ENCODE results near the gene SBK1. TPM values are rescaled to one million over a fixed set of nuclear protein-coding genes. Genes with fewer than 3 reads are reported as not detected.
A peak's percentile ranks its signal among the peaks of the same experiment; 100 is the strongest.

Gene SBK1
- total RNA-seq, 1 experiment from 2014 or later, result 4.4 TPM

GRCh38 chr16:28304214-28304613 is 11.9 kb downstream of the SBK1 start:
- H3K27me3 Mint-ChIP-seq (ENCODE audit: unreplicated experiment), result peaks cover 41% of the 10 kb centered on the region
- peak; percentile 33 for DNase-seq
- no peaks in the 10 kb centered on the region for H3K4me1 Mint-ChIP-seq (ENCODE audit: low read depth, unreplicated experiment)
- H3K4me3 Mint-ChIP-seq (ENCODE audit: low read depth, unreplicated experiment), result no peak overlapping the region
- intact Hi-C loops (cut with micrococcal nuclease; ENCODE audit: unreplicated experiment), result no loop called here
- no peak for TF ChIP-seq CTCF (IDR thresholded peaks at IDR 0.05; ENCODE audit: unreplicated experiment)
- no peaks in the 10 kb centered on the region for H3K36me3 Mint-ChIP-seq (ENCODE audit: insufficient read depth, unreplicated experiment)
- no peak overlapping the region for H3K27ac Mint-ChIP-seq (ENCODE audit: unreplicated experiment)
- no TSS peak for BruUV-seq (replicated peaks)
- CTCF ChIA-PET, result no interaction called here
- no peaks in the 10 kb centered on the region for H3K9me3 Mint-ChIP-seq (ENCODE audit: low read depth, unreplicated experiment)

GRCh38 chr16:28307936-28308335 is 15.6 kb downstream of the SBK1 start:
- Mint-ChIP-seq H3K4me1 (ENCODE audit: low read depth, unreplicated experiment) (no peaks in the 10 kb centered on the region), H3K27me3 (ENCODE audit: unreplicated experiment) (peaks cover 23% of the 10 kb centered on the region), H3K36me3 (ENCODE audit: insufficient read depth, unreplicated experiment) (no peaks in the 10 kb centered on the region), H3K4me3 (ENCODE audit: low read depth, unreplicated experiment) (no peak overlapping the region), H3K27ac (ENCODE audit: unreplicated experiment) (no peak overlapping the region), H3K9me3 (ENCODE audit: low read depth, unreplicated experiment) (no peaks in the 10 kb centered on the region)
- DNase-seq, result no peak
- intact Hi-C loops (cut with micrococcal nuclease; ENCODE audit: unreplicated experiment), result no loop called here
- TF ChIP-seq CTCF (IDR thresholded peaks at IDR 0.05; ENCODE audit: unreplicated experiment), result no peak
- no TSS peak for BruUV-seq (replicated peaks)
- CTCF ChIA-PET, result no interaction called here

- Mint-ChIP-seq H3K4me3 (ENCODE audit: low read depth, unreplicated experiment) (no peak overlapping the region), H3K27me3 (ENCODE audit: unreplicated experiment) (peaks cover 18% of the 10 kb centered on the region), H3K36me3 (ENCODE audit: insufficient read depth, unreplicated experiment) (no peaks in the 10 kb centered on the region), H3K4me1 (ENCODE audit: low read depth, unreplicated experiment) (no peaks in the 10 kb centered on the region), H3K9me3 (ENCODE audit: low read depth, unreplicated experiment) (no peaks in the 10 kb centered on the region), H3K27ac (ENCODE audit: unreplicated experiment) (no peak overlapping the region)
- CTCF ChIA-PET, result interaction anchor here (0.7 kb wide), 1 partner anchor 1708 kb away, joined by 6 read pairs; no protein-coding TSS in a partner anchor
- BruUV-seq (replicated peaks), result no TSS peak
- intact Hi-C loops (cut with micrococcal nuclease; ENCODE audit: unreplicated experiment), result no loop called here
- TF ChIP-seq CTCF (IDR thresholded peaks at IDR 0.05; ENCODE audit: unreplicated experiment), result no peak
- no peak for DNase-seq
These were observed 16.7 kb downstream of the SBK1 start for GRCh38 chr16:28308794-28309584.

- H3K36me3 Mint-ChIP-seq (ENCODE audit: insufficient read depth, unreplicated experiment), result no peaks in the 10 kb centered on the region
- no peak for TF ChIP-seq CTCF (IDR thresholded peaks at IDR 0.05; ENCODE audit: unreplicated experiment)
- H3K4me1 Mint-ChIP-seq (ENCODE audit: low read depth, unreplicated experiment), result no peaks in the 10 kb centered on the region
- no peak for DNase-seq
- H3K27ac Mint-ChIP-seq (ENCODE audit: unreplicated experiment), result no peak overlapping the region
- peaks cover 18% of the 10 kb centered on the region for H3K27me3 Mint-ChIP-seq (ENCODE audit: unreplicated experiment)
- intact Hi-C loops (cut with micrococcal nuclease; ENCODE audit: unreplicated experiment), result no loop called here
- H3K4me3 Mint-ChIP-seq (ENCODE audit: low read depth, unreplicated experiment), result no peak overlapping the region
- CTCF ChIA-PET, result interaction anchor here (0.7 kb wide), 1 partner anchor 132 kb away, joined by 3 read pairs; no protein-coding TSS in a partner anchor
- BruUV-seq (replicated peaks), result no TSS peak
- no peaks in the 10 kb centered on the region for H3K9me3 Mint-ChIP-seq (ENCODE audit: low read depth, unreplicated experiment)
These were observed 17.5 kb downstream of the SBK1 start for GRCh38 chr16:28309811-28310311.
